CD4-positive, alpha-beta T cell (primary cell): ENCODE results near the gene RGP1. TPM values are rescaled to one million over a fixed set of nuclear protein-coding genes. Genes with fewer than 3 reads are reported as not detected.

ENCODE experiments used
- ATAC-seq: fragments of 200-7000 bp; cut with Tn5 transposase; one replicate; pipeline ENCODE4 v1.10.0; 2022; ENCODE audit warnings: mild to moderate bottlenecking; ENCODE audit not compliant: poor library complexity
- CTCF ChIA-PET: fragments of 350-600 bp; sonication (Branson Sonifier 250); formaldehyde crosslinking; loops from one replicate; lab custom pipeline; 2021; ENCODE audit warnings: antibody characterized with exemption, inconsistent platforms; lab: Charles Lee
- POLR2A ChIA-PET: fragments of 350-600 bp; sonication (Branson Sonifier 250); formaldehyde crosslinking; loops from one replicate; lab custom pipeline; 2021; ENCODE audit warnings: antibody characterized with exemption, inconsistent platforms; lab: Charles Lee
- DNase-seq, 14 experiments: peaks; one replicate each; pipeline ENCODE4 v3.0.0-alpha.2; 2013 to 2020; ENCODE audit warnings: mixed read lengths in 2 of 14
- H3K27ac ChIP-seq, 2 donors: one replicate each; pipeline versions ENCODE4 v1.5.1 to v1.7.0; 2013; ENCODE audit warnings: low read length in 2 of 2, low read depth in 1 of 2, mild to moderate bottlenecking in 1 of 2
- H3K27me3 ChIP-seq, 2 experiments: 1 replicate in 1 of 2; 2 replicates in 1 of 2; pipeline versions ENCODE4 v1.6.1 to v1.7.0; 2013; ENCODE audit warnings: low read length in 2 of 2, control low read depth in 1 of 2, mild to moderate bottlenecking in 1 of 2, moderate library complexity in 1 of 2; ENCODE audit not compliant: insufficient read depth in 2 of 2, control insufficient read depth in 1 of 2
- H3K36me3 ChIP-seq: one replicate; pipeline ENCODE4 v1.6.1; 2013; ENCODE audit warnings: low read length, control low read depth; ENCODE audit not compliant: insufficient read depth
- H3K4me1 ChIP-seq: one replicate; pipeline ENCODE4 v1.6.1; 2013; ENCODE audit warnings: low read length, control low read depth; ENCODE audit not compliant: insufficient read depth
- H3K4me3 ChIP-seq: one replicate; pipeline ENCODE4 v1.5.1; 2013; ENCODE audit warnings: mild to moderate bottlenecking, low read length, moderate library complexity
- H3K9me3 ChIP-seq, 2 experiments: 1 replicate in 1 of 2; 2 replicates in 1 of 2; pipeline versions ENCODE4 v1.6.1 to v1.7.0; 2013; ENCODE audit warnings: low read length in 2 of 2, mild to moderate bottlenecking in 2 of 2, control low read depth in 1 of 2, moderate library complexity in 1 of 2; ENCODE audit not compliant: control insufficient read depth in 1 of 2, insufficient read depth in 1 of 2
- H3K27ac Mint-ChIP-seq: one replicate; pipeline ENCODE4 v1.8.0; 2020; ENCODE audit warnings: mixed read lengths
- H3K27me3 Mint-ChIP-seq: one replicate; pipeline ENCODE4 v1.8.0; 2021; ENCODE audit warnings: mixed read lengths
- H3K36me3 Mint-ChIP-seq: one replicate; pipeline ENCODE4 v1.8.0; 2021; ENCODE audit warnings: low read depth, mixed read lengths
- H3K4me1 Mint-ChIP-seq: one replicate; pipeline ENCODE4 v1.8.0; 2021; ENCODE audit warnings: low read depth, mixed read lengths
- H3K4me3 Mint-ChIP-seq: one replicate; pipeline ENCODE4 v1.8.0; 2020; ENCODE audit warnings: mild to moderate bottlenecking, mixed read lengths
- H3K9me3 Mint-ChIP-seq: one replicate; pipeline ENCODE4 v1.8.0; 2020; ENCODE audit warnings: mixed read lengths
- intact Hi-C, 2 experiments: fragments of 100-400 bp; cut with DNase I in 1 of 2; cut with micrococcal nuclease in 1 of 2; formaldehyde crosslinking; loops; one replicate each; pipeline versions ENCODE4 v1.15.1 to v1.9.0; 2023 to 2025; cut with DNase I, micrococcal nuclease
- total RNA-seq, 174 experiments: library from RNA in 2 of 174; stranded (reverse) in 2 of 174; gene quantifications; one replicate each; pipeline ENCODE4 v1.2.3 and lab custom pipeline; 2021 to 2026
- TF ChIP-seq, protein P1 (sequence below): fragments of 200-600 bp; IDR thresholded peaks from one replicate; pipeline ENCODE4 v1.8.0; 2022; ENCODE audit warnings: antibody characterized with exemption, mild to moderate bottlenecking

The RGP1 gene
- total RNA-seq, 2 experiments from 2014 or later, result 12.6 to 13.1 TPM

DNA sequence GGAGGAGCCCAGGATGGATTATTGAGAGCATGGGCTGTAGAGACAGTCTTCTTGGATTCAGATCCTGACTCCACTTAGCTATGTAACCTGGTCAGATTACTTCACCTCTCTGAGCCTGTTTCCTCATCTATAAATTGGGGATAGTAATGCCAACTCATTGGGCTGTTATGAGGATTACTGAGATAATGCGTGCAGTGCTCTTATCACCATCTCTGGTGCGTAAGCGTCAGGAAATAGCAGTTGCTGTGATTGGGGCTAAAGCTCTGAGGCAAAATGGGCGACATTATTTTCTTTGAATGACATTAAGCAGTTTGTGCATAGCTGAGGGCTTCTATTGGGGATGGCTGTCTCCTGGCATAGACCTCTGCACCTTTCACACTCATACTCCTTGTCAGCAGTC, 6.0 kb downstream of the RGP1 start:
- DNase-seq (no peak), ATAC-seq (no peak)
- peaks cover 43% of the 10 kb centered on the region for H3K36me3 ChIP-seq
- Mint-ChIP-seq H3K27ac (peak overlapping the region; percentile 81), H3K4me3 (peak overlapping the region; percentile 68), H3K27me3 (no peaks in the 10 kb centered on the region), H3K9me3 (no peaks in the 10 kb centered on the region), H3K36me3 (peaks cover 47% of the 10 kb centered on the region), H3K4me1 (peaks cover 49% of the 10 kb centered on the region)
- TF ChIP-seq, protein P1, sequence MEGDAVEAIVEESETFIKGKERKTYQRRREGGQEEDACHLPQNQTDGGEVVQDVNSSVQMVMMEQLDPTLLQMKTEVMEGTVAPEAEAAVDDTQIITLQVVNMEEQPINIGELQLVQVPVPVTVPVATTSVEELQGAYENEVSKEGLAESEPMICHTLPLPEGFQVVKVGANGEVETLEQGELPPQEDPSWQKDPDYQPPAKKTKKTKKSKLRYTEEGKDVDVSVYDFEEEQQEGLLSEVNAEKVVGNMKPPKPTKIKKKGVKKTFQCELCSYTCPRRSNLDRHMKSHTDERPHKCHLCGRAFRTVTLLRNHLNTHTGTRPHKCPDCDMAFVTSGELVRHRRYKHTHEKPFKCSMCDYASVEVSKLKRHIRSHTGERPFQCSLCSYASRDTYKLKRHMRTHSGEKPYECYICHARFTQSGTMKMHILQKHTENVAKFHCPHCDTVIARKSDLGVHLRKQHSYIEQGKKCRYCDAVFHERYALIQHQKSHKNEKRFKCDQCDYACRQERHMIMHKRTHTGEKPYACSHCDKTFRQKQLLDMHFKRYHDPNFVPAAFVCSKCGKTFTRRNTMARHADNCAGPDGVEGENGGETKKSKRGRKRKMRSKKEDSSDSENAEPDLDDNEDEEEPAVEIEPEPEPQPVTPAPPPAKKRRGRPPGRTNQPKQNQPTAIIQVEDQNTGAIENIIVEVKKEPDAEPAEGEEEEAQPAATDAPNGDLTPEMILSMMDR, result no peak
- no peak overlapping the region for H3K4me3 ChIP-seq
- POLR2A ChIA-PET, result no interaction called here
- no peak overlapping the region for H3K27ac ChIP-seq
- CTCF ChIA-PET, result interaction anchor here (1.9 kb wide), 1 partner anchor 58 kb away, joined by 7 read pairs; no protein-coding TSS in a partner anchor
- H3K9me3 ChIP-seq, result no peaks in the 10 kb centered on the region
- H3K4me1 ChIP-seq, result peaks cover 30% of the 10 kb centered on the region
- no peaks in the 10 kb centered on the region for H3K27me3 ChIP-seq
- intact Hi-C loops, result no loop called here

DNA sequence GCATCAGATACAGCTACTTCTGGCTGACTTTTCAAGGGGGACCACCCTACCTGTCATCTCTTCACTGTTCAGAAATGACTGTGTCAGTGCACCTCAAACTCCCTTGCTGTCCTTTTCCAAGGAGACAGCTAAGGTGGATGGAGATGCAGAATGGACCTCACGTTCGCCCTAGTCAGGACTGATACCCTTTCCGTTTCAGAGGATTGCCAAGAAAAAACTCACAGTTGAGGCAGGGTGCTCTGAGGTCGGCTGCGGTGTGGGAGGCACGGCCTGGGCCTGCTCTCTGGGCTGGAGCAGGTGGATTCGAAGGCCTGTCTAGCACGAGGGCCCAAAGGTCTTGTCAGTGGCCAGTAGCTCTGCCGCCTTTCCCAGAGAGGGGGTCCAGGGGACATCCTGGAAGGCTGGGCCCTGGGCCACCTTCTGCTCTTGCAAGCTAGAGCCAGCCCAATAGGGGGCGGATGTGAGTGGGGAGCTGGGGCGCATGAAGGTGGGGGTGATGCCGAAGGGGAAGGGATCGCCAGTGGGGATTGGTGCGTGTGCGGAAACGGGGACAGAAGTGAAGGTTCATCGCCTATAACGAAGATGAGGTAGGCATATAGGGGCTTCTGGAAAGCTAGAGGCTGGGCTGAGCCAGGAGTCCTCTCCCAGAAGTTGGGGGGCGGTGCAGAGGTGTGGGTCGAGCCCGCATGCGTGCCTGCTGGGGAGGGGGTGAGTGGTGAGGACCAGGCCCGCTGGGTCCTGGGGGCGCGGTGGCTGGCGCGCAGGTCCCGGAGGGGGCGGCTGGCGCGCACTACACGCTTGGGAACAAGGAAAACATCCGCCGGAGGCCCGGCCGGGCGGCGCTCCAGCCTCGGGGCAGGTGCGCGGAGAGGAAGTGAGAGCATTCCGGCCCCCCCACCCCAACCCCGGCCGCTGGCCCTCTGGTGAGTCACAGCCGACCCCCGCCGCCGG, 7.5 kb downstream of the RGP1 start:
- no peaks in the 10 kb centered on the region for H3K9me3 ChIP-seq
- ATAC-seq, result peak; percentile 97
- Mint-ChIP-seq H3K36me3 (peaks cover 33% of the 10 kb centered on the region), H3K9me3 (no peaks in the 10 kb centered on the region), H3K4me3 (peak overlapping the region; percentile 95), H3K27me3 (no peaks in the 10 kb centered on the region), H3K4me1 (peaks cover 54% of the 10 kb centered on the region), H3K27ac (peak overlapping the region; percentile 81)
- H3K27ac ChIP-seq, result peak overlapping the region; percentile 72 to 80
- H3K4me1 ChIP-seq, result peaks cover 20% of the 10 kb centered on the region
- H3K4me3 ChIP-seq, result peak overlapping the region; percentile 91
- peaks cover 31% of the 10 kb centered on the region for H3K36me3 ChIP-seq
- TF ChIP-seq, protein P1, result peak; percentile 77
- intact Hi-C loops, result loop anchor here in 1 of 2 experiments (2.0 kb wide), 1 partner anchor 24 kb away; the partner anchor contains the start of genes CREB3 and TLN1
- no peaks in the 10 kb centered on the region for H3K27me3 ChIP-seq
- ChIA-PET CTCF (interaction anchor here (0.7 to 1.9 kb wide), 17 partner anchors 8 to 153 kb away, joined by 3 to 16 read pairs (median 5); partner anchors contain the start of genes CCDC107, CREB3, GBA2 and RGP1), POLR2A (interaction anchor here (0.5 to 2.6 kb wide), 13 partner anchors 9 to 285 kb away, joined by 3 to 19 read pairs (median 4); partner anchors contain the start of genes CCDC107, CREB3, HINT2 and RMRP)
- DNase-seq, result peak; percentile 68 to 87 (median 74)

DNA sequence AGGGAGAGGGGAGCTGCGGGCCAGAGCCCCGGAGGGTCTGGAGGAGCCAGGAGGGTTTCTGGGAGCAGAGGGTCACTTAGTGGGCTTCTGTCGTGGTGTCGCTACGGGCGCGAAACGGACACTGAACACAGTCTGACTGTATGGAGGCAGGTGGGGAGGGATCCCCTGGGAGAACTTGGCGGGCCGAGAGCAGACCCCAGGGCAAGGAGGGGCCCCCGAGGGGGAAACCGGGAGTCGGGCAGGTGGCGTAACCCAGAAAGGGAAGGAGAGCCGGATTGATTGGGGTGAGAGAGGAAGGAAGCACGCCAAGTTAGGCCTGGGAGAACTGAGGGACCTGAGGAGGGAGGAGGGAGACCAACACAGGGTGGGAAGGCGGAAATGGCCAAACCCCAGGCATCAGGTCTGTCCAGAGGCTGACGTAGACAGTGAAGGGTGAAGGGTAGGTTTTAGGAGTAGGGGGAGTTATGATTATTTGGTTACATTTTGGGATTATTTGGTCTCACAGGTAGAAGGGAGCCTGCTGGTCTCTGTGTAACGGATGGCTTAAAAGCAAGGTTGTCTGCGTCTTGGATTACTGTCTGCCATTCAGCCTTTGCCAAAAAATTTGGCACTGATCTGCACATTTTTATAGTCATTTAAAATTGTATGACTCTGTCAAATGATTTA, 8.3 kb downstream of the RGP1 start:
- peaks cover 20% of the 10 kb centered on the region for H3K4me1 ChIP-seq
- peak overlapping the region; percentile 72 to 80 for H3K27ac ChIP-seq
- intact Hi-C loops, result loop anchor here in 1 of 2 experiments (2.0 kb wide), 1 partner anchor 25 kb away; the partner anchor contains the start of genes CREB3 and TLN1
- ChIA-PET CTCF (interaction anchor here (0.7 to 1.9 kb wide), 13 partner anchors 8 to 154 kb away, joined by 3 to 16 read pairs (median 5); partner anchors contain the start of genes CCDC107, GBA2, RGP1 and RMRP), POLR2A (interaction anchor here (1.0 to 2.6 kb wide), 10 partner anchors 10 to 138 kb away, joined by 3 to 19 read pairs (median 6); partner anchors contain the start of genes CCDC107, CREB3, HINT2 and RMRP)
- peak overlapping the region; percentile 91 for H3K4me3 ChIP-seq
- TF ChIP-seq, protein P1, result no peak
- Mint-ChIP-seq H3K36me3 (peaks cover 27% of the 10 kb centered on the region), H3K9me3 (no peaks in the 10 kb centered on the region), H3K4me3 (peak overlapping the region; percentile 95), H3K27me3 (no peaks in the 10 kb centered on the region), H3K4me1 (peaks cover 58% of the 10 kb centered on the region), H3K27ac (peak overlapping the region; percentile 72)
- peak in 4 of 14 experiments; percentile 21 to 46 (median 44) for DNase-seq
- H3K27me3 ChIP-seq, result no peaks in the 10 kb centered on the region
- ATAC-seq, result no peak
- peaks cover 23% of the 10 kb centered on the region for H3K36me3 ChIP-seq
- no peaks in the 10 kb centered on the region for H3K9me3 ChIP-seq
